HT1080 (cell line): ENCODE results near the gene LRRC18. TPM values are rescaled to one million over a fixed set of nuclear protein-coding genes. Genes with fewer than 3 reads are reported as not detected.
A peak's percentile ranks its signal among the peaks of the same experiment; 100 is the strongest.

Experiments
- DNase-seq: peaks from one replicate; pipeline ENCODE4 v3.0.0-alpha.2; 2015; ENCODE audit warnings: low read depth
- total RNA-seq: library from RNA; depleted of rRNA; stranded (reverse); fragments of >200 nt; shearing (Covaris generic); gene quantifications from 2 replicates; pipeline ENCODE4 v1.2.3, GENCODE V29; 2014

The LRRC18 gene
- total RNA-seq, 1 experiment from 2014 or later, result 0.59 TPM

GRCh38 chr10:48913674-48914073 lies 26.0 kb downstream of the LRRC18 start:
- DNase-seq, result no peak

- DNase-seq, result no peak
These were observed 29.1 kb downstream of the LRRC18 start for GRCh38 chr10:48910548-48910947.

- no peak for DNase-seq
These were observed 31.9 kb downstream of the LRRC18 start for GRCh38 chr10:48907730-48908129.

- DNase-seq, result no peak
These were observed 32.8 kb downstream of the LRRC18 start for GRCh38 chr10:48906841-48907240.

- DNase-seq, result no peak
These were observed 34.3 kb downstream of the LRRC18 start for GRCh38 chr10:48905311-48905710.

- DNase-seq, result no peak
These were observed 34.8 kb downstream of the LRRC18 start for GRCh38 chr10:48904861-48905260.

GRCh38 chr10:48903151-48903550 lies 36.5 kb downstream of the LRRC18 start:
- DNase-seq, result no peak

GRCh38 chr10:48902096-48902495 lies 37.5 kb downstream of the LRRC18 start:
- DNase-seq, result no peak

- DNase-seq, result no peak
These were observed 38.3 kb downstream of the LRRC18 start for GRCh38 chr10:48901319-48901718.

- no peak for DNase-seq
These were observed 39.3 kb downstream of the LRRC18 start for GRCh38 chr10:48900371-48900801.

GRCh38 chr10:48899781-48900180 lies 39.9 kb downstream of the LRRC18 start:
- DNase-seq, result no peak

GRCh38 chr10:48898426-48898825 lies 41.2 kb downstream of the LRRC18 start:
- DNase-seq, result no peak

GRCh38 chr10:48897441-48897790 lies 42.2 kb downstream of the LRRC18 start:
- DNase-seq, result no peak

- DNase-seq, result peak; percentile 64
These were observed 42.7 kb downstream of the LRRC18 start for GRCh38 chr10:48896756-48897440.

- no peak for DNase-seq
These were observed 43.8 kb downstream of the LRRC18 start for GRCh38 chr10:48895803-48896195.

- DNase-seq, result no peak
These were observed 44.5 kb downstream of the LRRC18 start for GRCh38 chr10:48894911-48895802.

GRCh38 chr10:48890888-48891850 lies 48.5 kb downstream of the LRRC18 start:
- DNase-seq, result no peak

GRCh38 chr10:48887982-48888381 lies 51.7 kb downstream of the LRRC18 start:
- no peak for DNase-seq

- peak; percentile 9 for DNase-seq
These were observed 54.3 kb downstream of the LRRC18 start for GRCh38 chr10:48885376-48885775.

- DNase-seq, result no peak
These were observed 55.2 kb downstream of the LRRC18 start for GRCh38 chr10:48884179-48885045.

GRCh38 chr10:48883701-48884100 lies 55.9 kb downstream of the LRRC18 start:
- DNase-seq, result no peak
